ENCODE measurements around the gene SDC1.
A peak's percentile ranks its signal among the peaks of the same experiment; 100 is the strongest.

The SDC1 gene

GRCh38 chr2:20188851-20189250, 36.1 kb downstream of the SDC1 start:
- Histone ChIP-seq H3K27ac (ENCODE audit: low read depth, low read length) (no peak overlapping the region), H3K27me3 (ENCODE audit: control insufficient read depth, insufficient read depth, low read length) (no peaks in the 10 kb centered on the region), H3K9ac (ENCODE audit: low read length) (no peak overlapping the region), H3K4me3 (ENCODE audit: low read length) (no peak overlapping the region), H3K4me1 (ENCODE audit: control insufficient read depth, insufficient read depth, low read length) (no peaks in the 10 kb centered on the region), H3K36me3 (ENCODE audit: control insufficient read depth, insufficient read depth, low read length) (no peaks in the 10 kb centered on the region)

- H3K27ac ChIP-seq (ENCODE audit: low read depth, low read length), result no peak overlapping the region
- H3K4me3 ChIP-seq (ENCODE audit: low read length), result no peak overlapping the region
- H3K27me3 ChIP-seq (ENCODE audit: control insufficient read depth, insufficient read depth, low read length), result no peaks in the 10 kb centered on the region
- no peak overlapping the region for H3K9ac ChIP-seq (ENCODE audit: low read length)
- no peaks in the 10 kb centered on the region for H3K36me3 ChIP-seq (ENCODE audit: control insufficient read depth, insufficient read depth, low read length)
- H3K4me1 ChIP-seq (ENCODE audit: control insufficient read depth, insufficient read depth, low read length), result no peaks in the 10 kb centered on the region
These were observed 36.7 kb downstream of the SDC1 start for GRCh38 chr2:20188201-20188600.

GRCh38 chr2:20187331-20187730, 37.6 kb downstream of the SDC1 start:
- Histone ChIP-seq H3K9ac (ENCODE audit: low read length) (no peak overlapping the region), H3K4me1 (ENCODE audit: control insufficient read depth, insufficient read depth, low read length) (no peaks in the 10 kb centered on the region), H3K27ac (ENCODE audit: low read depth, low read length) (no peak overlapping the region)

GRCh38 chr2:20186855-20187187, 38.1 kb downstream of the SDC1 start:
- no peak overlapping the region for H3K4me3 ChIP-seq (ENCODE audit: low read length)
- no peaks in the 10 kb centered on the region for H3K4me1 ChIP-seq (ENCODE audit: control insufficient read depth, insufficient read depth, low read length)
- H3K36me3 ChIP-seq (ENCODE audit: control insufficient read depth, insufficient read depth, low read length), result no peaks in the 10 kb centered on the region
- no peak overlapping the region for H3K9ac ChIP-seq (ENCODE audit: low read length)
- no peaks in the 10 kb centered on the region for H3K27me3 ChIP-seq (ENCODE audit: control insufficient read depth, insufficient read depth, low read length)
- no peak overlapping the region for H3K27ac ChIP-seq (ENCODE audit: low read depth, low read length)

More at GRCh38 chr2:20187331-20187730, 37.6 kb downstream of the SDC1 start:
- H3K27me3 ChIP-seq (ENCODE audit: control insufficient read depth, insufficient read depth, low read length), result no peaks in the 10 kb centered on the region
- no peak overlapping the region for H3K4me3 ChIP-seq (ENCODE audit: low read length)
- H3K36me3 ChIP-seq (ENCODE audit: control insufficient read depth, insufficient read depth, low read length), result no peaks in the 10 kb centered on the region

- peak overlapping the region; percentile 14 for H3K4me3 ChIP-seq (ENCODE audit: low read length)
- H3K27ac ChIP-seq (ENCODE audit: low read depth, low read length), result no peak overlapping the region
- no peak overlapping the region for H3K9ac ChIP-seq (ENCODE audit: low read length)
- H3K36me3 ChIP-seq (ENCODE audit: control insufficient read depth, insufficient read depth, low read length), result no peaks in the 10 kb centered on the region
- H3K4me1 ChIP-seq (ENCODE audit: control insufficient read depth, insufficient read depth, low read length), result no peaks in the 10 kb centered on the region
- no peaks in the 10 kb centered on the region for H3K27me3 ChIP-seq (ENCODE audit: control insufficient read depth, insufficient read depth, low read length)
These were observed 38.7 kb downstream of the SDC1 start for GRCh38 chr2:20186078-20186854.

GRCh38 chr2:20185176-20186022, 39.5 kb downstream of the SDC1 start:
- H3K9ac ChIP-seq (ENCODE audit: low read length), result no peak overlapping the region

GRCh38 chr2:20184067-20184938, 40.6 kb downstream of the SDC1 start:
- no peaks in the 10 kb centered on the region for H3K4me1 ChIP-seq (ENCODE audit: control insufficient read depth, insufficient read depth, low read length)
- no peaks in the 10 kb centered on the region for H3K27me3 ChIP-seq (ENCODE audit: control insufficient read depth, insufficient read depth, low read length)
- no peak overlapping the region for H3K9ac ChIP-seq (ENCODE audit: low read length)
- H3K4me3 ChIP-seq (ENCODE audit: low read length), result no peak overlapping the region
- no peaks in the 10 kb centered on the region for H3K36me3 ChIP-seq (ENCODE audit: control insufficient read depth, insufficient read depth, low read length)
- no peak overlapping the region for H3K27ac ChIP-seq (ENCODE audit: low read depth, low read length)

More at GRCh38 chr2:20185176-20186022, 39.5 kb downstream of the SDC1 start:
- no peaks in the 10 kb centered on the region for H3K27me3 ChIP-seq (ENCODE audit: control insufficient read depth, insufficient read depth, low read length)
- no peaks in the 10 kb centered on the region for H3K36me3 ChIP-seq (ENCODE audit: control insufficient read depth, insufficient read depth, low read length)
- no peak overlapping the region for H3K4me3 ChIP-seq (ENCODE audit: low read length)
- H3K27ac ChIP-seq (ENCODE audit: low read depth, low read length), result no peak overlapping the region
- H3K4me1 ChIP-seq (ENCODE audit: control insufficient read depth, insufficient read depth, low read length), result no peaks in the 10 kb centered on the region

GRCh38 chr2:20183373-20183772, 41.6 kb downstream of the SDC1 start:
- Histone ChIP-seq H3K27me3 (ENCODE audit: control insufficient read depth, insufficient read depth, low read length) (no peaks in the 10 kb centered on the region), H3K4me3 (ENCODE audit: low read length) (no peak overlapping the region), H3K27ac (ENCODE audit: low read depth, low read length) (no peak overlapping the region), H3K4me1 (ENCODE audit: control insufficient read depth, insufficient read depth, low read length) (no peaks in the 10 kb centered on the region), H3K9ac (ENCODE audit: low read length) (no peak overlapping the region), H3K36me3 (ENCODE audit: control insufficient read depth, insufficient read depth, low read length) (no peaks in the 10 kb centered on the region)

- Histone ChIP-seq H3K36me3 (ENCODE audit: control insufficient read depth, insufficient read depth, low read length) (no peaks in the 10 kb centered on the region), H3K4me3 (ENCODE audit: low read length) (no peak overlapping the region), H3K27me3 (ENCODE audit: control insufficient read depth, insufficient read depth, low read length) (no peaks in the 10 kb centered on the region), H3K4me1 (ENCODE audit: control insufficient read depth, insufficient read depth, low read length) (no peaks in the 10 kb centered on the region), H3K9ac (ENCODE audit: low read length) (no peak overlapping the region), H3K27ac (ENCODE audit: low read depth, low read length) (no peak overlapping the region)
These were observed 42.5 kb downstream of the SDC1 start for GRCh38 chr2:20182241-20182931.

- no peak overlapping the region for H3K27ac ChIP-seq (ENCODE audit: low read depth, low read length)
- H3K4me1 ChIP-seq (ENCODE audit: control insufficient read depth, insufficient read depth, low read length), result no peaks in the 10 kb centered on the region
- no peaks in the 10 kb centered on the region for H3K27me3 ChIP-seq (ENCODE audit: control insufficient read depth, insufficient read depth, low read length)
- no peak overlapping the region for H3K4me3 ChIP-seq (ENCODE audit: low read length)
- no peaks in the 10 kb centered on the region for H3K36me3 ChIP-seq (ENCODE audit: control insufficient read depth, insufficient read depth, low read length)
- no peak overlapping the region for H3K9ac ChIP-seq (ENCODE audit: low read length)
These were observed 43.2 kb downstream of the SDC1 start for GRCh38 chr2:20181761-20182160.

- H3K27me3 ChIP-seq (ENCODE audit: control insufficient read depth, insufficient read depth, low read length), result no peaks in the 10 kb centered on the region
- no peaks in the 10 kb centered on the region for H3K36me3 ChIP-seq (ENCODE audit: control insufficient read depth, insufficient read depth, low read length)
- no peak overlapping the region for H3K9ac ChIP-seq (ENCODE audit: low read length)
- H3K27ac ChIP-seq (ENCODE audit: low read depth, low read length), result no peak overlapping the region
- no peaks in the 10 kb centered on the region for H3K4me1 ChIP-seq (ENCODE audit: control insufficient read depth, insufficient read depth, low read length)
- no peak overlapping the region for H3K4me3 ChIP-seq (ENCODE audit: low read length)
These were observed 44.0 kb downstream of the SDC1 start for GRCh38 chr2:20180676-20181648.
